HepG2 (cell line): ENCODE measurements around the gene ATG2A. TPM values are rescaled to one million over a fixed set of nuclear protein-coding genes. Genes with fewer than 3 reads are reported as not detected.

ENCODE experiments used
- ATAC-seq: fragments of 200-7000 bp; cut with Tn5 transposase; 3 replicates; pipeline ENCODE4 v1.9.1; 2020; ENCODE audit warnings: mild to moderate bottlenecking, moderate library complexity
- BruUV-seq: library from RNA; stranded (reverse); fragments of 400-500 nt; replicated peaks from 2 replicates; lab custom pipeline; 2021; lab: Mats Ljungman, UMichigan
- CTCF ChIA-PET: fragments of 300-600 bp; formaldehyde crosslinking; extraction: SDS; loops from one replicate; lab custom pipeline; 2021; ENCODE audit warnings: low total read pairs, inconsistent platforms, low intra/inter-chr PET ratio; lab: Yijun Ruan, JAX
- POLR2A ChIA-PET: fragments of 350-600 bp; sonication (Branson Sonifier 250); formaldehyde crosslinking; loops from one replicate; lab custom pipeline; 2020; ENCODE audit warnings: antibody characterized with exemption, inconsistent platforms; lab: Yijun Ruan, JAX
- DNase-seq: peaks from one replicate; pipeline ENCODE4 v3.0.0-alpha.2; 2015; ENCODE audit warnings: low spot score
- FAIRE-seq: peaks from 3 replicates; lab custom pipeline; 2011; peaks lifted over from hg19 to GRCh38; lab: Jason Lieb, UNC
- H2AFZ ChIP-seq: one replicate; pipeline ENCODE4 v1.6.1; 2011; ENCODE audit warnings: low read length, inconsistent platforms
- H3K27ac ChIP-seq: fragments of 300-600 bp; 3 replicates; pipeline ENCODE4 v1.8.0; 2011; ENCODE audit warnings: mixed run types, mild to moderate bottlenecking, mixed read lengths, low read length, inconsistent platforms; ENCODE audit not compliant: insufficient read depth; ENCODE audit errors: extremely low read length
- H3K27me3 ChIP-seq, 2 experiments: fragments of 200-600 bp in 1 of 2; 2 replicates in 1 of 2; 3 replicates in 1 of 2; pipeline versions ENCODE4 v1.6.0 to v1.8.0; 2011; ENCODE audit warnings: low read length in 2 of 2, mild to moderate bottlenecking in 2 of 2, moderate library complexity in 2 of 2, inconsistent platforms in 1 of 2; ENCODE audit not compliant: insufficient read depth in 2 of 2, control insufficient read depth in 1 of 2
- H3K36me3 ChIP-seq, 2 experiments: fragments of 200-600 bp in 1 of 2; replicated peaks in 1 of 2; 2 replicates in 1 of 2; 3 replicates in 1 of 2; pipeline versions ENCODE4 v1.5.1 to v1.8.0; 2011; ENCODE audit warnings: low read length in 2 of 2, inconsistent platforms in 1 of 2; ENCODE audit not compliant: insufficient read depth in 2 of 2, control insufficient read depth in 1 of 2
- H3K4me1 ChIP-seq: 2 replicates; pipeline ENCODE4 v1.5.1; 2012; ENCODE audit warnings: low read length, inconsistent platforms; ENCODE audit not compliant: insufficient read depth
- H3K4me2 ChIP-seq: 2 replicates; pipeline ENCODE4 v1.6.0; 2011; ENCODE audit warnings: low read depth, low read length, inconsistent platforms
- H3K4me3 ChIP-seq, 3 experiments: fragments of 200-600 bp in 1 of 3; sonication (generic), shearing (Covaris generic) in 1 of 3; replicated peaks in 1 of 3; 2 replicates each; pipeline ENCODE4 v1.5.1; 2011 to 2016; ENCODE audit warnings: low read length in 3 of 3, inconsistent platforms in 2 of 3, low read depth in 2 of 3, mild to moderate bottlenecking in 2 of 3, control low read depth in 1 of 3, mixed read lengths in 1 of 3; ENCODE audit not compliant: insufficient read depth in 1 of 3
- H3K79me2 ChIP-seq: one replicate; pipeline ENCODE4 v1.6.1; 2011; ENCODE audit warnings: low read length, inconsistent platforms; ENCODE audit not compliant: insufficient read depth
- H3K9ac ChIP-seq: 2 replicates; pipeline ENCODE4 v1.6.0; 2011; ENCODE audit warnings: mild to moderate bottlenecking, low read depth, low read length, inconsistent platforms; ENCODE audit not compliant: insufficient read depth
- H3K9me3 ChIP-seq: 2 replicates; pipeline ENCODE4 v1.5.1; 2012; ENCODE audit warnings: mild to moderate bottlenecking, low read length
- H4K20me1 ChIP-seq: 2 replicates; pipeline ENCODE4 v1.6.0; 2011; ENCODE audit warnings: inconsistent platforms, mild to moderate bottlenecking, low read length, moderate library complexity; ENCODE audit not compliant: insufficient read depth
- CENPT ChIP-seq: sonication (generic); formaldehyde crosslinking; IDR thresholded peaks from 2 replicates; pipeline ENCODE4 v1.8.0; 2022; ENCODE audit warnings: low read depth, mild to moderate bottlenecking, moderate library complexity, missing genetic modification reagents
- CHD2 ChIP-seq: IDR thresholded peaks from 2 replicates; pipeline ENCODE4 v1.6.1; 2011; ENCODE audit warnings: low read depth, low read length, improper control_type of control experiment
- FOSL2 ChIP-seq: sonication (generic); formaldehyde crosslinking; IDR thresholded peaks from 2 replicates; pipeline ENCODE4 v1.4.0; 2020; ENCODE audit warnings: missing genetic modification reagents
- GTF2F1 ChIP-seq: fragments of 150-350 bp; IDR thresholded peaks from 2 replicates; pipeline ENCODE4 v1.6.1; 2014; ENCODE audit warnings: low read length
- HOXA9 ChIP-seq: sonication (generic); formaldehyde crosslinking; IDR thresholded peaks from 2 replicates; pipeline ENCODE4 v1.8.1; 2022; ENCODE audit warnings: missing genetic modification reagents, mild to moderate bottlenecking, moderate library complexity, borderline replicate concordance
- NCOA1 ChIP-seq: sonication (generic); formaldehyde crosslinking; IDR thresholded peaks from 2 replicates; pipeline ENCODE4 v1.9.0; 2021; ENCODE audit warnings: missing genetic modification reagents
- NR2F6 ChIP-seq, 2 experiments: IDR thresholded peaks; 2 replicates each; pipeline ENCODE4 v1.6.1; 2016; ENCODE audit warnings: antibody characterized with exemption in 1 of 2, mild to moderate bottlenecking in 1 of 2
- RBM22 ChIP-seq: fragments of 200-400 bp; formaldehyde crosslinking; optimal IDR thresholded peaks from 2 replicates; pipeline ENCODE3; 2017; ENCODE audit warnings: mild to moderate bottlenecking, low read length, moderate library complexity
- SAP130 ChIP-seq: IDR thresholded peaks from 2 replicates; pipeline ENCODE4 v1.6.1; 2016; ENCODE audit warnings: low read depth
- THAP11 ChIP-seq: IDR thresholded peaks from 2 replicates; pipeline ENCODE4 v1.6.1; 2016; ENCODE audit warnings: missing biosample characterization, missing genetic modification reagents
- ZKSCAN1 ChIP-seq: fragments of 150-350 bp; IDR thresholded peaks from 2 replicates; pipeline ENCODE4 v1.6.1; 2014; ENCODE audit warnings: low read length
- ZNF891 ChIP-seq: sonication (generic); formaldehyde crosslinking; IDR thresholded peaks from 2 replicates; pipeline ENCODE4 v1.5.0; 2020; ENCODE audit warnings: mild to moderate bottlenecking, missing genetic modification reagents
- WGBS: methylation state at CpG from one replicate; pipeline ENCODE4 v1.1.6; 2017; ENCODE audit warnings: low lambda C conversion rate; 5-methylcytosine and 5-hydroxymethylcytosine counted together
- in situ Hi-C: cut with HindIII; loops from 2 replicates; pipeline ENCODE4 v1.10.0; 2017; ENCODE audit warnings: low pct_unique_long_range_greater_than_20kb; ENCODE audit not compliant: extremely low pct_ligation_motif_present
- intact Hi-C: fragments of 100-400 bp; cut with micrococcal nuclease; formaldehyde crosslinking; loops from one replicate; pipeline ENCODE4 v1.10.0; 2022; ENCODE audit not compliant: unreplicated experiment
- polyA plus RNA-seq, 8 experiments: library from polyadenylated mRNA; depleted of rRNA in 3 of 8; stranded (reverse) in 7 of 8; unstranded in 1 of 8; fragments of >200 nt; fragmentation: Illumina TruSeq in 4 of 8; extraction: Trizol in 4 of 8; gene quantifications; 2 replicates each; pipeline versions ENCODE4 v1.2.1 to v1.2.3, GENCODE V29; 2011 to 2016; ENCODE audit warnings: low read depth in 4 of 8, missing spikeins in 1 of 8, mixed read lengths in 1 of 8; ENCODE audit not compliant: insufficient read depth in 1 of 8
- total RNA-seq, 5 experiments: library from RNA; depleted of rRNA; stranded (reverse); fragments of >200 nt; fragmentation: Illumina TruSeq; extraction: Trizol; gene quantifications; 2 replicates each; pipeline ENCODE4 v1.2.3, GENCODE V29; 2016; ENCODE audit warnings: low read depth in 1 of 5
- TF ChIP-seq, protein P1 (sequence below): sonication (generic); formaldehyde crosslinking; IDR thresholded peaks from 2 replicates; pipeline ENCODE4 v1.5.0; 2020; ENCODE audit warnings: missing genetic modification reagents, mild to moderate bottlenecking, borderline replicate concordance
- TF ChIP-seq, protein P2 (sequence below): sonication (generic); formaldehyde crosslinking; IDR thresholded peaks from 2 replicates; pipeline ENCODE4 v1.4.0; 2020; ENCODE audit warnings: missing genetic modification reagents, borderline replicate concordance

Gene ATG2A
- total and polyA plus RNA-seq, 2 of the 13 experiments (the other 11 are each of a cell fraction or from before 2014, with no cell fraction given): 6.7 to 8.0 TPM

DNA sequence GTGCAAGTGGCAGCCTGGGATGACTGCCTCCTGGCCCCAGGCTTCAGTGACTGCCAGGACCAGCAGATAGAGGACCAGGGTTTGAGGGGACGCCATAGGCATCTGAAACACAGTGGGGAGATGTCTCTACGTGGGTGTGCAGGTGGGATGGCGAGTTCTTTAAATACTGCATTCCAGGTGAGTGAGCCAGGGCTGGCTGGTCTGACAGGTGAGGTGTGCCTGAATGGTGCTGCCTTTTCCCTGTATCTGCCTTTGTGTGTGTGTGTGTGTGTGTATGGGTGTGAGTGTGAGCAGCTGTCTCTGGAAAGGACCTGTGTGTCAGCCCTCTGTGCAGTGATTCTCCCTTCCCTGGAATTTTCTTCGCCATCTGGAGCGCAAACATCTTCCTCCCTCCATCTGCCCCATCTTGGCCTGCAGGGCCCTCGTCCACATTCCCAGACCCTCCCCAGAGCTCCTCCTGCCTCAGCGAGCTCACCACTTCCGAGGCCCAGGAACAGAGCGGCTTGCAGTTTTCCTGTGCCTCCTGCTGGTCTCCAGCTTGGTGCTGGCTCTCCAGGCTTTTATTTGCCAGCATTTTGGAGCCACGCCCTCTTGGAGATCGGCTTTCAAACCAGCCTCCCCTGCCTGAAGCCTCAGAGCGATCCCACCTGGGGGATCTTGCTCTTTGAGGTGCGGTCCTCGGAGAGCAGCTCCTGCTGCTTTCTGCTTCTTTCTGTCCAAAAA, 18.5 kb upstream of the ATG2A start, which contains the start of gene GPHA2 (continued):
- TF ChIP-seq GTF2F1: no peak
- peak; percentile 36; the same call in 1 of the 2 replicates for TF ChIP-seq ZNF891

DNA sequence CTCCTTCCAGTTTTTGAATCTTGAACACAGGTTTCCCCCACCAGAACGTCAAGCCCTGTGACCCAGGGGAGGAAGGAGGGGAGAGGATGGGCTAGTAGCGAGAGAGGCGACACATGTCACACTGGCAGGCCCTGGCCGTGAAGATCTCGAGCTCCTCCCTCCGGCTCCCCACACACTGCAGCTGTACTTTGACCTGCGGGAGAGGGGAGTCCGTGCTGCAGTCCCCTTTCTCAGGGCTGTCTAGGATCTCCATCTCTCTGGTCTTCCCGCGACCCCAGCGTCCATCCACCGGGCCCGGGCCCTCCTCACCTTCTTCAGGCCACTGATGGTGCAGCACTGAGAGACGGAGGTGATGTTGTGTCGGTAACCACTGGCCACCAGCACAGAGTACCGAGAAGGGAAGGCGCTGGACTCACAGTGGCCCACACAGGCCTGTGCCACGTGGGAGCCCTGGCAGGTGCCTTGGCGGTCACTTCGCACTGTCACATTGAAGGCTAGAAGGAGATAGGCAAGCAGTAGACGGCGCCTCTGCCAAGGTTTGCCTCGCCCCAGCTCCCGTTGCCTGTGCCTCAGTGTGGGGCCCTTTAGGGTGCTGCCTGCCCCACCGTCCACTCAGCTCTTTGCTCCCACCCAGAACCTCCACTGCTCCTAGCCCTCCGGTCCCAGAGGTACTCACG, 17.8 kb upstream of the ATG2A start:
- POLR2A ChIA-PET: interaction anchor here (0.7 to 4.7 kb wide), 14 partner anchors 11 to 187 kb away, joined by 3 to 40 read pairs (median 4); partner anchors contain the start of genes ATG2A, BATF2, FAU and MEN1
- H4K20me1 ChIP-seq: no peaks in the 10 kb centered on the region
- DNase-seq: peak; percentile 67
- intact Hi-C loops (loop anchor here (2.0 kb wide), 1 partner anchor 62 kb away; the partner anchor contains the start of gene BATF2), in situ Hi-C loops (no loop called here)
- H3K36me3 ChIP-seq: peaks cover 0 to 1% of the 10 kb centered on the region in 2 experiments; a peak in 1 of 5 replicates
- peak overlapping the region; percentile 52 to 71 (median 52); a peak in 5 of 6 replicates for H3K4me3 ChIP-seq
- no peak overlapping the region for H2AFZ ChIP-seq
- 3% methylated on average over 13 of the region's 27 CpGs for WGBS
- H3K9me3 ChIP-seq: no peaks in the 10 kb centered on the region
- BruUV-seq: TSS peak; percentile 73
- H3K4me1 ChIP-seq: peaks cover 39% of the 10 kb centered on the region
- peak overlapping the region; percentile 66 for H3K9ac ChIP-seq
- no peaks in the 10 kb centered on the region for H3K79me2 ChIP-seq
- peak overlapping the region; percentile 97 for H3K4me2 ChIP-seq
- FAIRE-seq: peak; percentile 73
- peak; percentile 89 for ATAC-seq
- CTCF ChIA-PET: no interaction called here
- H3K27me3 ChIP-seq: peaks cover 0 to 7% of the 10 kb centered on the region in 2 experiments; a peak in 3 of 5 replicates
- peak overlapping the region; percentile 12 for H3K27ac ChIP-seq
- TF ChIP-seq CHD2 (no peak), NCOA1 (CRISPR knock-in tag) (no peak), FOSL2 (CRISPR knock-in tag) (no peak; the same call in none of the 2 replicates), CENPT (CRISPR knock-in tag) (no peak), THAP11 (CRISPR knock-in tag) (peak; percentile 67; the same call in 1 of the 2 replicates), HOXA9 (CRISPR knock-in tag) (no peak), ZKSCAN1 (no peak), SAP130 (CRISPR knock-in tag) (peak; percentile 77), NR2F6 (IDR thresholded peaks at IDR 0.05) (0 out of 2 replicates have a peak, but pooled peaks have one; percentile 35), NR2F6 (CRISPR knock-in tag; IDR thresholded peaks at IDR 0.05) (peak; percentile 34; the same call in 1 of the 2 replicates), RBM22 (peak; percentile 46)
- TF ChIP-seq, protein P1, sequence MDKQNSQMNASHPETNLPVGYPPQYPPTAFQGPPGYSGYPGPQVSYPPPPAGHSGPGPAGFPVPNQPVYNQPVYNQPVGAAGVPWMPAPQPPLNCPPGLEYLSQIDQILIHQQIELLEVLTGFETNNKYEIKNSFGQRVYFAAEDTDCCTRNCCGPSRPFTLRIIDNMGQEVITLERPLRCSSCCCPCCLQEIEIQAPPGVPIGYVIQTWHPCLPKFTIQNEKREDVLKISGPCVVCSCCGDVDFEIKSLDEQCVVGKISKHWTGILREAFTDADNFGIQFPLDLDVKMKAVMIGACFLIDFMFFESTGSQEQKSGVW (CRISPR knock-in tag): no peak
- TF ChIP-seq, protein P2, sequence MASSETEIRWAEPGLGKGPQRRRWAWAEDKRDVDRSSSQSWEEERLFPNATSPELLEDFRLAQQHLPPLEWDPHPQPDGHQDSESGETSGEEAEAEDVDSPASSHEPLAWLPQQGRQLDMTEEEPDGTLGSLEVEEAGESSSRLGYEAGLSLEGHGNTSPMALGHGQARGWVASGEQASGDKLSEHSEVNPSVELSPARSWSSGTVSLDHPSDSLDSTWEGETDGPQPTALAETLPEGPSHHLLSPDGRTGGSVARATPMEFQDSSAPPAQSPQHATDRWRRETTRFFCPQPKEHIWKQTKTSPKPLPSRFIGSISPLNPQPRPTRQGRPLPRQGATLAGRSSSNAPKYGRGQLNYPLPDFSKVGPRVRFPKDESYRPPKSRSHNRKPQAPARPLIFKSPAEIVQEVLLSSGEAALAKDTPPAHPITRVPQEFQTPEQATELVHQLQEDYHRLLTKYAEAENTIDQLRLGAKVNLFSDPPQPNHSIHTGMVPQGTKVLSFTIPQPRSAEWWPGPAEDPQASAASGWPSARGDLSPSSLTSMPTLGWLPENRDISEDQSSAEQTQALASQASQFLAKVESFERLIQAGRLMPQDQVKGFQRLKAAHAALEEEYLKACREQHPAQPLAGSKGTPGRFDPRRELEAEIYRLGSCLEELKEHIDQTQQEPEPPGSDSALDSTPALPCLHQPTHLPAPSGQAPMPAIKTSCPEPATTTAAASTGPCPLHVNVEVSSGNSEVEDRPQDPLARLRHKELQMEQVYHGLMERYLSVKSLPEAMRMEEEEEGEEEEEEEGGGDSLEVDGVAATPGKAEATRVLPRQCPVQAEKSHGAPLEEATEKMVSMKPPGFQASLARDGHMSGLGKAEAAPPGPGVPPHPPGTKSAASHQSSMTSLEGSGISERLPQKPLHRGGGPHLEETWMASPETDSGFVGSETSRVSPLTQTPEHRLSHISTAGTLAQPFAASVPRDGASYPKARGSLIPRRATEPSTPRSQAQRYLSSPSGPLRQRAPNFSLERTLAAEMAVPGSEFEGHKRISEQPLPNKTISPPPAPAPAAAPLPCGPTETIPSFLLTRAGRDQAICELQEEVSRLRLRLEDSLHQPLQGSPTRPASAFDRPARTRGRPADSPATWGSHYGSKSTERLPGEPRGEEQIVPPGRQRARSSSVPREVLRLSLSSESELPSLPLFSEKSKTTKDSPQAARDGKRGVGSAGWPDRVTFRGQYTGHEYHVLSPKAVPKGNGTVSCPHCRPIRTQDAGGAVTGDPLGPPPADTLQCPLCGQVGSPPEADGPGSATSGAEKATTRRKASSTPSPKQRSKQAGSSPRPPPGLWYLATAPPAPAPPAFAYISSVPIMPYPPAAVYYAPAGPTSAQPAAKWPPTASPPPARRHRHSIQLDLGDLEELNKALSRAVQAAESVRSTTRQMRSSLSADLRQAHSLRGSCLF (CRISPR knock-in tag): no peak
